Erythroblast (primary cell): ENCODE data around the gene IL36B.

ENCODE experiments used
- GATA1 ChIP-seq: IDR thresholded peaks from 2 replicates; pipeline ENCODE4 v1.6.1; 2011; ENCODE audit warnings: low read depth, mild to moderate bottlenecking, control low read depth, low read length, moderate library complexity
- POLR2A ChIP-seq: IDR thresholded peaks from 2 replicates; pipeline ENCODE4 v1.6.1; 2011; ENCODE audit warnings: mild to moderate bottlenecking, low read length

DNA sequence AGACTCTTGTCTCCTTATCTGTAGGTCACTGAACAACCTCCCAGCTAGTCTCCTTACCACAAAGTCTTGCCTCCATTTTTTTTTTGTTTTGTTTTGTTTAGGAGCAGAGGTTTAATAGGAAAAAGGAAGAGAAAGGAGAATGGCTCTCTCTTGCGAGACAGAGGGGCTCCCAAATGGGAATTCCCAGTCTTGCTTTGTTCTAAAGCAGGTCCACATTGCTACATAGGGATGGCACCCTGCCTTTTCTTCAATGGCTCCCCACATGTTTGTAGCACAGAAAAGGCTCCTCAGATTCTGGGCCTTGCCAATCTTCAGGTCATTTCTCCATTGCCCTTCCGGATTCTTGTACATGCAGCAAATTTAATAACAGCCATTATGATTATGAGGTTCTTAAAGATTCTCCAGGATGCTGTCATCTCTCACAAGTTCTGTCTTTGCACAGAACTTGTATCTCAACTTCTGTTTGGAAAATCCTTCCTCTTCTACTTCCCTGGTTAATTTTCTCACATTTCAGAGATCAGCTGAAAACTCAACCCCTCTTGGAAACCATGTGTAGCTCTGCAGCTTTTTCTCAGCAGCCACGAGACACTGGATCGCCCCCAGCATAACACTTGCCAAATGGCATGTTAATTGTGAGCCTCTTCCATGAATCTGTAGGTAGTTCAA lies 38.7 kb upstream of the IL36B start:
- TF ChIP-seq POLR2A: no peak
- no peak for TF ChIP-seq GATA1
